AG04449 (cell line): ENCODE measurements around the gene TTC34.

Experiments used
- CTCF ChIA-PET: fragments of 350-600 bp; formaldehyde crosslinking; extraction: SDS; loops from one replicate; lab custom pipeline; 2021; ENCODE audit warnings: antibody characterized with exemption; lab: Yijun Ruan, JAX
- POLR2A ChIA-PET: fragments of 400-600, 350-600 bp; formaldehyde crosslinking; extraction: SDS; loops from one replicate; lab custom pipeline; 2020; ENCODE audit warnings: antibody characterized with exemption, inconsistent platforms; lab: Yijun Ruan, JAX
- DNase-seq: peaks from one replicate; pipeline ENCODE4 v3.0.0-alpha.2; 2010; ENCODE audit warnings: low read depth, low spot score
- H3K4me3 ChIP-seq: 2 replicates; pipeline ENCODE4 v1.5.1; 2011; ENCODE audit warnings: low read depth, mild to moderate bottlenecking, control low read depth, low read length
- TF ChIP-seq, protein P1 (sequence below): IDR thresholded peaks from one replicate; pipeline ENCODE4 v1.5.1; 2011; ENCODE audit warnings: mild to moderate bottlenecking, moderate library complexity, low read length, control low read depth, inconsistent platforms; ENCODE audit not compliant: insufficient read depth; ENCODE audit errors: missing control alignments

The TTC34 gene

DNA sequence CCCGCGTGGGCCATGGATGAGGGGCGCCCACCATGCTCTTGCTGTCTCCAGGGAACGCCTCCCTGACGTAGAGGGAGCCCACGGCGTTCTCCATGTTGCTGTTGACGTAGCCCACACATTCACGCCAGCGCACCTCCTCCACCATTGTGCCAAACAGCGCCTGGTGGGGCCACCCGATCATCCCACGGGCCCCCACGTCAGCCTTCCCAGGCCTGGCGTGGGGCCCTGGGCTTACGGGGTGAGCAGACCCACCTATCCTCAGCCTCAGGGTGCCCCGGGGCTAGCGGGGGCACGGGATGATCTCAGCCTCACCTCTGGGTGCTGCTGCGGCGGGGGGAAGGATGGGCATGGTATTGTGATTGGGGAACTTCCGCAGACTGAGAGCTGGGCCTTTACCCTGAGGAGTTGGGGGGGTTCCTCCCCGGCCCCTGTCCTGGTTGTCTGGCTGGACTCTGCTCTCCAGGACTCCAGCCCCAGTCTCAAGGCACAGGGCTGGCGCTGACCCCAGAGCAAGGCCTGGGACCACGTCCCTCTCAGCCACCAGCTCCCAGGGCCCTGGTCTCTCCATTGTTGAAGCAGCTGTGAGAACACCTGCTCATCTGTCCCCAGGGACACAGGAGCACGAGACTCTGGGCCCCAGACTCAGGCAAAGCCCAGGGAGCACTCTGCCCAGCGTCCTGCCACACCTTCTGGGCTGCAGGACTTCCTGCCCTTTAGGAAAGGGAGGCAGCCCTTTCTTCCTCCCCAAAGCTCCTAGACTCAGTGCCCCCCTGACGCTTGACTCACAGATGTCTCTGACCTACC is 204.8 kb downstream of the TTC34 start:
- H3K4me3 ChIP-seq: no peak overlapping the region
- TF ChIP-seq, protein P1, sequence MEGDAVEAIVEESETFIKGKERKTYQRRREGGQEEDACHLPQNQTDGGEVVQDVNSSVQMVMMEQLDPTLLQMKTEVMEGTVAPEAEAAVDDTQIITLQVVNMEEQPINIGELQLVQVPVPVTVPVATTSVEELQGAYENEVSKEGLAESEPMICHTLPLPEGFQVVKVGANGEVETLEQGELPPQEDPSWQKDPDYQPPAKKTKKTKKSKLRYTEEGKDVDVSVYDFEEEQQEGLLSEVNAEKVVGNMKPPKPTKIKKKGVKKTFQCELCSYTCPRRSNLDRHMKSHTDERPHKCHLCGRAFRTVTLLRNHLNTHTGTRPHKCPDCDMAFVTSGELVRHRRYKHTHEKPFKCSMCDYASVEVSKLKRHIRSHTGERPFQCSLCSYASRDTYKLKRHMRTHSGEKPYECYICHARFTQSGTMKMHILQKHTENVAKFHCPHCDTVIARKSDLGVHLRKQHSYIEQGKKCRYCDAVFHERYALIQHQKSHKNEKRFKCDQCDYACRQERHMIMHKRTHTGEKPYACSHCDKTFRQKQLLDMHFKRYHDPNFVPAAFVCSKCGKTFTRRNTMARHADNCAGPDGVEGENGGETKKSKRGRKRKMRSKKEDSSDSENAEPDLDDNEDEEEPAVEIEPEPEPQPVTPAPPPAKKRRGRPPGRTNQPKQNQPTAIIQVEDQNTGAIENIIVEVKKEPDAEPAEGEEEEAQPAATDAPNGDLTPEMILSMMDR: no peak
- ChIA-PET CTCF (no interaction called here), POLR2A (no interaction called here)
- DNase-seq: no peak

DNA sequence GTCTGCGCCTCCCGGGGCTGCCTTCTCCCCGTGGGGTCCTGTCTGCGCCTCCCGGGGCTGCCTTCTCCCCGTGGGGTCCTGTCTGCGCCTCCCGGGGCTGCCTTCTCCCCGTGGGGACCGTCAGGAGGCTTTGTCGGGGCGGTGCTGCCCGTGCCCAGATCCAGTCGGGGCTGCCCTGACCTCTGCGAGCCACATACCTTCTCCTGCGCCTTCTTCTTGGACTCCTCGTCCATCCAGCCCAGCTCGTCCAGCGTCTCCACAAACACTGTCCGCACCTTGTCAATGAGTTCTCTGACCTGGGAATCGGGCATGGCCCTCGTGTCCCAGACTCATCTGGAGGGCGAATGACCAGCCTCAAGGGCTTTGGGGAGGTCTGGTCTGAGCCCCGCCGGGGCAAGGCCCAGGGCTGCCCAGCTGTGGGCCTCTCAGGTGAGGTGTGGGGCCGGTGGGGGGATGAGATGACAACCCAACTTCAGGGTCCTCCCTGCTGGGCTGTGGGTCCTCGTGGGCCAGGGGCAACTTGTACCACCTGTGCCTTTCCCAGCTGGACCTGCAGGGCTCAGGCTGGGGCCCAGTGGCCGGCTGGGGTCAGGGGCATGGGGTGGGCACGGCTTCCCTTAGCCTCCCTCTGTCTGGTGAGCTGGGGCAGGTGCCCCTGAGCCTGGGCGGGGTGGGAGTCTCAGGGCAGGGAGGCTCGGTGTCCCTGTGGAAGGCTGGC is 205.5 kb downstream of the TTC34 start:
- TF ChIP-seq, protein P1: no peak
- ChIA-PET CTCF (no interaction called here), POLR2A (no interaction called here)
- no peak overlapping the region for H3K4me3 ChIP-seq
- no peak for DNase-seq

DNA sequence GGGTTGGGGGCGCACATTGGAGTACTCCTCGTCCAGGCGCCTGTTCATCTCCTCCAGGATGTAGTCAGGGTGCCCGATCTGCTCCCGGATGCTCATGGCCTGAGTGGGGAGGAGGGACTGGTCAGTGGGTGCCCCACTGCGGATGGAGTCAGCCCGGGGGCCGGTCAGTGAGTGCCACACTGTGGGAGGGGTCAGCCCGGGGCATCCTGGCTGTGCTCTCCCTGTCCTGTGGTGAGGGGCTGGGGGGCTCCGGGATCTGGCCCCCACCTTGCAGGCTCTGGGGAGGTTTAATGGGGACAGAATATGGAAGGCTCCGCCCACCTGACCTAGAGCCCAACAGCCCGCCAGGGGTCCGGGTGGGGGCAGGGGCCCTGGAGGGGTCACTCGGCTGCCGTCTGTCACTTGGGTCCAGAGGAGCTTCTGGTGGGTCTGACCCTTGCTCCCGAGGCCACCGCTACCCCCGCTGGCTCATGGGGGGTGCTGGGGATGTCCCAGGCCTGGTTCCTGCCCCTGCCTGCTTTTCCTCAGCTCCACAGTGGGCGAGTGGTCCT is 206.2 kb downstream of the TTC34 start:
- TF ChIP-seq, protein P1: no peak
- H3K4me3 ChIP-seq: no peak overlapping the region
- POLR2A ChIA-PET: no interaction called here
- CTCF ChIA-PET: no interaction called here
- no peak for DNase-seq

DNA sequence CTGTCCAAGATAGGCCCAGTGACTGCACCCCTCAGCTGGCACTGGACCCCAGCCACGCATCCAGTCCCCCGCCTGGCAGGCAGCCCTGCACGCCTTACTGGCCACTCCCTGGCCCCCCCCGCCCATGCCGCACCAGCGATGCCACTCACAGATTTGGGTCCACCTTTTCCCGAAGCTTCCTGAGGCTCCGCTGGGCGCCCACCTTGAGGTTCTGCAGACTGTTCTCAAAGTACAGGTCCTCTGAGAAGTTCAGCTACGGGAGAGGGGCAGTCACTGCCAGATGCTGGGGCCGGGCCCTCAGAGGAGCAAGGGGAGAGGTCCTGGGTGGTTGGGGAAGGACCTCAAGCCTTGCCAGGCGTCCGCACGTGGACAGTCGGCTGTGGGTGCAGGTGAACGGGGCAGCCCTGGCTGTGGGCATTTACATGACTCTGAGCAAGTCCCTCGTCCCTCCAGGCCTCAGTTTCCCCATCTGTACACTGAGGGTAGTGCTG is 206.8 kb downstream of the TTC34 start:
- ChIA-PET POLR2A (no interaction called here), CTCF (no interaction called here)
- no peak overlapping the region for H3K4me3 ChIP-seq
- DNase-seq: no peak
- TF ChIP-seq, protein P1: no peak

DNA sequence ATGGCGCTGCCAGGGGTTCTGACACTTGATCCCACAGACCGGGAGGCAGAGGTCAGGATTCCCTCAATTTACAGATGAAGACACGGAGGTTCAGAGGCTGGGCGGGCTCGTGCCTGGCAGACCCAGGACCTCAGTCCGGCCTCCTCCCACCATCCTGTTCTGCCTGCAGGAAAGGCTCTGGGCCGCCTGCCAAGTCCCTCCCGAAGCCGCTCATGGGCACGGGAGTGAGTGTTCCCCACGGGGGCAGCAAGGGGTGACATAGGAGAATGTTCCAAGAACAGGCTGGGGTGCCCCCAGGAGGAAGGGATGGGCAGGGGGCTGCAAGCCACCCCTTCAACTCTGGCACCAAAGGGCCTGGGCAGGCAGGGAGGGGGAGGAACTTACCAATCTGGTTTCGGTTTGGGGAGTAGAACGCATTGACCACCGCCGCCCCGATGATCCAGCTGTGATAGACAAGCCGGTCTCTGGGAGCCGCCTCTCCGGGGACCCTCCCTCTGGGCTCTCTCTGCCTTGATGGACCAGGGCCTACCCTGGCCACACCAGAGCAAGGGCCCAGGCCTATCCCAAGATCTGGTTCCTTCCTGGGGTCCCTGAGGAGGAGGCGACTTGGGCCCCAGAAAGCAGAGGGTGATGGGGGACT is 207.4 kb downstream of the TTC34 start:
- DNase-seq: no peak
- ChIA-PET POLR2A (no interaction called here), CTCF (no interaction called here)
- H3K4me3 ChIP-seq: no peak overlapping the region
- TF ChIP-seq, protein P1: no peak
